H1 (cell line): ENCODE data around the gene ADGRL3. TPM values are rescaled to one million over a fixed set of nuclear protein-coding genes. Genes with fewer than 3 reads are reported as not detected.

ENCODE experiments used
- CHD1 ChIP-seq: IDR thresholded peaks from 2 replicates; pipeline ENCODE4 v1.6.1; 2012; ENCODE audit warnings: low read depth, low read length, improper control_type of control experiment
- CTCF ChIP-seq, 3 experiments: IDR thresholded peaks; 1 replicate in 2 of 3; 2 replicates in 1 of 3; pipeline versions ENCODE4 v1.5.1 to v1.6.1; 2011; ENCODE audit warnings: low read length in 3 of 3, mild to moderate bottlenecking in 3 of 3, inconsistent platforms in 2 of 3, low read depth in 1 of 3, moderate library complexity in 1 of 3; ENCODE audit not compliant: insufficient read depth in 1 of 3; ENCODE audit errors: control extremely low read depth in 1 of 3
- KDM5A ChIP-seq: fragments of 200-600 bp; IDR thresholded peaks from 2 replicates; pipeline ENCODE4 v1.7.1; 2012; ENCODE audit warnings: mild to moderate bottlenecking, low read length, inconsistent platforms, mixed read lengths
- MAX ChIP-seq: IDR thresholded peaks from 2 replicates; pipeline ENCODE4 v1.6.1; 2012; ENCODE audit warnings: inconsistent platforms
- NANOG ChIP-seq: IDR thresholded peaks from 2 replicates; pipeline ENCODE4 v1.6.1; 2011; ENCODE audit warnings: low read length, low read depth, mild to moderate bottlenecking, inconsistent platforms; ENCODE audit not compliant: insufficient read depth, poor library complexity, severe bottlenecking
- NRF1 ChIP-seq: IDR thresholded peaks from 2 replicates; pipeline ENCODE4 v1.6.1; 2011; ENCODE audit warnings: mild to moderate bottlenecking, low read depth, low read length, improper control_type of control experiment
- SUZ12 ChIP-seq: fragments of 200-600 bp; sonication (generic); IDR thresholded peaks from 2 replicates; pipeline ENCODE4 v1.6.1; 2012; ENCODE audit warnings: mild to moderate bottlenecking, inconsistent platforms, low read length, moderate library complexity, mixed read lengths
- ZNF274 ChIP-seq: IDR thresholded peaks from 2 replicates; pipeline ENCODE4 v1.7.0; 2012; ENCODE audit warnings: low read length, borderline replicate concordance; ENCODE audit errors: extremely low read depth
- polyA plus RNA-seq, 7 experiments: library from polyadenylated mRNA; depleted of rRNA in 3 of 7; stranded (reverse) in 5 of 7; unstranded in 2 of 7; fragments of >200 nt in 5 of 7; fragments of 200-250 nt in 2 of 7; gene quantifications; 1 replicate in 5 of 7; 2 replicates in 1 of 7; 4 replicates in 1 of 7; pipeline versions ENCODE4 v1.2.1 to v1.2.3, GENCODE V29; 2011 to 2013; ENCODE audit warnings: missing spikeins in 2 of 7, mixed read lengths in 2 of 7
- total RNA-seq: library from RNA; stranded (reverse); fragmentation: NEBNext Ultra II Directional; extraction: Animal tissue kit (Norgen Biotek cat#: 25700); gene quantifications from 2 replicates; pipeline ENCODE4 v1.2.1, GENCODE V29; 2021
- TF ChIP-seq, protein P1 (sequence below): fragments of 300-600 bp; sonication (generic); IDR thresholded peaks from 2 replicates; pipeline ENCODE4 v1.7.1; 2012; ENCODE audit warnings: low read length, moderate library complexity, mild to moderate bottlenecking, inconsistent platforms; ENCODE audit not compliant: insufficient replicate concordance

ADGRL3 gene
- total and polyA plus RNA-seq, 2 of the 8 experiments (the other 6 are each of a cell fraction or from before 2014, with no cell fraction given): 6.6 to 13.0 TPM

GRCh38 chr4:61824454-61824853, 624.3 kb downstream of the ADGRL3 start (continued):
- TF ChIP-seq, protein P1, sequence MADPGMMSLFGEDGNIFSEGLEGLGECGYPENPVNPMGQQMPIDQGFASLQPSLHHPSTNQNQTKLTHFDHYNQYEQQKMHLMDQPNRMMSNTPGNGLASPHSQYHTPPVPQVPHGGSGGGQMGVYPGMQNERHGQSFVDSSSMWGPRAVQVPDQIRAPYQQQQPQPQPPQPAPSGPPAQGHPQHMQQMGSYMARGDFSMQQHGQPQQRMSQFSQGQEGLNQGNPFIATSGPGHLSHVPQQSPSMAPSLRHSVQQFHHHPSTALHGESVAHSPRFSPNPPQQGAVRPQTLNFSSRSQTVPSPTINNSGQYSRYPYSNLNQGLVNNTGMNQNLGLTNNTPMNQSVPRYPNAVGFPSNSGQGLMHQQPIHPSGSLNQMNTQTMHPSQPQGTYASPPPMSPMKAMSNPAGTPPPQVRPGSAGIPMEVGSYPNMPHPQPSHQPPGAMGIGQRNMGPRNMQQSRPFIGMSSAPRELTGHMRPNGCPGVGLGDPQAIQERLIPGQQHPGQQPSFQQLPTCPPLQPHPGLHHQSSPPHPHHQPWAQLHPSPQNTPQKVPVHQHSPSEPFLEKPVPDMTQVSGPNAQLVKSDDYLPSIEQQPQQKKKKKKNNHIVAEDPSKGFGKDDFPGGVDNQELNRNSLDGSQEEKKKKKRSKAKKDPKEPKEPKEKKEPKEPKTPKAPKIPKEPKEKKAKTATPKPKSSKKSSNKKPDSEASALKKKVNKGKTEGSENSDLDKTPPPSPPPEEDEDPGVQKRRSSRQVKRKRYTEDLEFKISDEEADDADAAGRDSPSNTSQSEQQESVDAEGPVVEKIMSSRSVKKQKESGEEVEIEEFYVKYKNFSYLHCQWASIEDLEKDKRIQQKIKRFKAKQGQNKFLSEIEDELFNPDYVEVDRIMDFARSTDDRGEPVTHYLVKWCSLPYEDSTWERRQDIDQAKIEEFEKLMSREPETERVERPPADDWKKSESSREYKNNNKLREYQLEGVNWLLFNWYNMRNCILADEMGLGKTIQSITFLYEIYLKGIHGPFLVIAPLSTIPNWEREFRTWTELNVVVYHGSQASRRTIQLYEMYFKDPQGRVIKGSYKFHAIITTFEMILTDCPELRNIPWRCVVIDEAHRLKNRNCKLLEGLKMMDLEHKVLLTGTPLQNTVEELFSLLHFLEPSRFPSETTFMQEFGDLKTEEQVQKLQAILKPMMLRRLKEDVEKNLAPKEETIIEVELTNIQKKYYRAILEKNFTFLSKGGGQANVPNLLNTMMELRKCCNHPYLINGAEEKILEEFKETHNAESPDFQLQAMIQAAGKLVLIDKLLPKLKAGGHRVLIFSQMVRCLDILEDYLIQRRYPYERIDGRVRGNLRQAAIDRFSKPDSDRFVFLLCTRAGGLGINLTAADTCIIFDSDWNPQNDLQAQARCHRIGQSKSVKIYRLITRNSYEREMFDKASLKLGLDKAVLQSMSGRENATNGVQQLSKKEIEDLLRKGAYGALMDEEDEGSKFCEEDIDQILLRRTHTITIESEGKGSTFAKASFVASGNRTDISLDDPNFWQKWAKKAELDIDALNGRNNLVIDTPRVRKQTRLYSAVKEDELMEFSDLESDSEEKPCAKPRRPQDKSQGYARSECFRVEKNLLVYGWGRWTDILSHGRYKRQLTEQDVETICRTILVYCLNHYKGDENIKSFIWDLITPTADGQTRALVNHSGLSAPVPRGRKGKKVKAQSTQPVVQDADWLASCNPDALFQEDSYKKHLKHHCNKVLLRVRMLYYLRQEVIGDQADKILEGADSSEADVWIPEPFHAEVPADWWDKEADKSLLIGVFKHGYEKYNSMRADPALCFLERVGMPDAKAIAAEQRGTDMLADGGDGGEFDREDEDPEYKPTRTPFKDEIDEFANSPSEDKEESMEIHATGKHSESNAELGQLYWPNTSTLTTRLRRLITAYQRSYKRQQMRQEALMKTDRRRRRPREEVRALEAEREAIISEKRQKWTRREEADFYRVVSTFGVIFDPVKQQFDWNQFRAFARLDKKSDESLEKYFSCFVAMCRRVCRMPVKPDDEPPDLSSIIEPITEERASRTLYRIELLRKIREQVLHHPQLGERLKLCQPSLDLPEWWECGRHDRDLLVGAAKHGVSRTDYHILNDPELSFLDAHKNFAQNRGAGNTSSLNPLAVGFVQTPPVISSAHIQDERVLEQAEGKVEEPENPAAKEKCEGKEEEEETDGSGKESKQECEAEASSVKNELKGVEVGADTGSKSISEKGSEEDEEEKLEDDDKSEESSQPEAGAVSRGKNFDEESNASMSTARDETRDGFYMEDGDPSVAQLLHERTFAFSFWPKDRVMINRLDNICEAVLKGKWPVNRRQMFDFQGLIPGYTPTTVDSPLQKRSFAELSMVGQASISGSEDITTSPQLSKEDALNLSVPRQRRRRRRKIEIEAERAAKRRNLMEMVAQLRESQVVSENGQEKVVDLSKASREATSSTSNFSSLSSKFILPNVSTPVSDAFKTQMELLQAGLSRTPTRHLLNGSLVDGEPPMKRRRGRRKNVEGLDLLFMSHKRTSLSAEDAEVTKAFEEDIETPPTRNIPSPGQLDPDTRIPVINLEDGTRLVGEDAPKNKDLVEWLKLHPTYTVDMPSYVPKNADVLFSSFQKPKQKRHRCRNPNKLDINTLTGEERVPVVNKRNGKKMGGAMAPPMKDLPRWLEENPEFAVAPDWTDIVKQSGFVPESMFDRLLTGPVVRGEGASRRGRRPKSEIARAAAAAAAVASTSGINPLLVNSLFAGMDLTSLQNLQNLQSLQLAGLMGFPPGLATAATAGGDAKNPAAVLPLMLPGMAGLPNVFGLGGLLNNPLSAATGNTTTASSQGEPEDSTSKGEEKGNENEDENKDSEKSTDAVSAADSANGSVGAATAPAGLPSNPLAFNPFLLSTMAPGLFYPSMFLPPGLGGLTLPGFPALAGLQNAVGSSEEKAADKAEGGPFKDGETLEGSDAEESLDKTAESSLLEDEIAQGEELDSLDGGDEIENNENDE: no peak
- TF ChIP-seq SUZ12 (no peak), MAX (no peak), NANOG (no peak), CHD1 (no peak), KDM5A (no peak), NRF1 (no peak), ZNF274 (no peak), CTCF (IDR thresholded peaks at IDR 0.05; ENCODE audit: control extremely low read depth in 1 of 3, insufficient read depth in 1 of 3, low read depth in 1 of 3, low read length in 3 of 3) (no peak)
